GM21390 (cell line): ENCODE results near the gene VAPA.

Experiments
- ATAC-seq: cut with Tn5 transposase; IDR thresholded peaks from one replicate; pipeline ENCODE4 v1.9.1; 2021; ENCODE audit not compliant: unreplicated experiment

Gene VAPA

GRCh38 chr18:9931678-9932077 is 17.9 kb downstream of the VAPA start:
- no peak for ATAC-seq

- no peak for ATAC-seq
These were observed 20.0 kb downstream of the VAPA start for GRCh38 chr18:9933865-9934264.

- ATAC-seq = no peak
These were observed 20.5 kb downstream of the VAPA start for GRCh38 chr18:9934274-9934673.

- no peak for ATAC-seq
These were observed 27.3 kb downstream of the VAPA start for GRCh38 chr18:9941103-9941502.

- no peak for ATAC-seq
These were observed 27.8 kb downstream of the VAPA start for GRCh38 chr18:9941660-9942059.

GRCh38 chr18:9943311-9943710 is 29.5 kb downstream of the VAPA start:
- no peak for ATAC-seq

- ATAC-seq = no peak
These were observed 31.0 kb downstream of the VAPA start for GRCh38 chr18:9944805-9945204.

GRCh38 chr18:9946831-9947230 is 33.0 kb downstream of the VAPA start:
- ATAC-seq = no peak

- ATAC-seq = no peak
These were observed 33.4 kb downstream of the VAPA start for GRCh38 chr18:9947248-9947647.

- no peak for ATAC-seq
These were observed 35.5 kb downstream of the VAPA start for GRCh38 chr18:9949315-9949714.

- no peak for ATAC-seq
These were observed 36.0 kb downstream of the VAPA start for GRCh38 chr18:9949861-9950260.

- ATAC-seq = no peak
These were observed 36.6 kb downstream of the VAPA start for GRCh38 chr18:9950289-9951016.

GRCh38 chr18:9951022-9951859 is 37.4 kb downstream of the VAPA start:
- ATAC-seq = no peak

- ATAC-seq = no peak
These were observed 39.0 kb downstream of the VAPA start for GRCh38 chr18:9952633-9953416.

- ATAC-seq = no peak
These were observed 45.1 kb downstream of the VAPA start for GRCh38 chr18:9958861-9959399.

GRCh38 chr18:9959564-9959963 is 45.7 kb downstream of the VAPA start:
- ATAC-seq = no peak

GRCh38 chr18:9960258-9960904 is 46.6 kb downstream of the VAPA start:
- no peak for ATAC-seq

GRCh38 chr18:9961041-9961440 is 47.2 kb downstream of the VAPA start:
- ATAC-seq = no peak

- no peak for ATAC-seq
These were observed 52.2 kb downstream of the VAPA start for GRCh38 chr18:9965711-9966624.
